Fibroblast of lung (primary cell): ENCODE results near the gene ZGLP1. TPM values are rescaled to one million over a fixed set of nuclear protein-coding genes. Genes with fewer than 3 reads are reported as not detected.
A peak's percentile ranks its signal among the peaks of the same experiment; 100 is the strongest.
"Not testable (repeated sequence)": the region's sequence is repeated elsewhere in the genome, so short reads cannot be mapped to it uniquely, and the experiment has no call there.

Experiments used
- DNase-seq, 2 donors: peaks; one replicate each; pipeline versions ENCODE4 v3.0.0 to v3.0.0-alpha.2; 2010; ENCODE audit warnings: low read depth in 2 of 2
- H2AFZ ChIP-seq: 2 replicates; pipeline ENCODE4 v1.5.1; 2012; ENCODE audit warnings: low read length, control low read depth, inconsistent platforms
- H3K27ac ChIP-seq: 2 replicates; pipeline ENCODE4 v1.5.1; 2011; ENCODE audit warnings: low read length, control low read depth; ENCODE audit not compliant: insufficient read depth
- H3K27me3 ChIP-seq: 2 replicates; pipeline ENCODE4 v1.5.1; 2011; ENCODE audit warnings: mild to moderate bottlenecking, low read length; ENCODE audit not compliant: control insufficient read depth, insufficient read depth
- H3K36me3 ChIP-seq: 2 replicates; pipeline ENCODE4 v1.5.1; 2011; ENCODE audit warnings: low read length; ENCODE audit not compliant: control insufficient read depth, insufficient read depth
- H3K4me1 ChIP-seq: 2 replicates; pipeline ENCODE4 v1.5.1; 2011; ENCODE audit warnings: low read length; ENCODE audit not compliant: control insufficient read depth, insufficient read depth; ENCODE audit errors: extremely low read depth
- H3K4me2 ChIP-seq: 2 replicates; pipeline ENCODE4 v1.5.1; 2011; ENCODE audit warnings: low read length, control low read depth; ENCODE audit not compliant: insufficient read depth; ENCODE audit errors: extremely low read depth
- H3K4me3 ChIP-seq, 4 experiments: fragments of 200-600 bp in 1 of 4; sonication (generic) in 1 of 4; replicated peaks in 1 of 4; 2 replicates each; pipeline ENCODE4 v1.5.1; 2011 to 2016; ENCODE audit warnings: low read length in 4 of 4, low read depth in 3 of 4, mild to moderate bottlenecking in 3 of 4, control low read depth in 2 of 4, inconsistent platforms in 1 of 4, mixed read lengths in 1 of 4; ENCODE audit not compliant: insufficient read depth in 1 of 4; ENCODE audit errors: control extremely low read depth in 1 of 4
- H3K79me2 ChIP-seq: 2 replicates; pipeline ENCODE4 v1.5.1; 2012; ENCODE audit warnings: mild to moderate bottlenecking, low read length, inconsistent platforms; ENCODE audit not compliant: control insufficient read depth, insufficient read depth
- H3K9ac ChIP-seq: 2 replicates; pipeline ENCODE4 v1.5.1; 2011; ENCODE audit warnings: mild to moderate bottlenecking, low read length, control low read depth; ENCODE audit not compliant: insufficient read depth
- H3K9me3 ChIP-seq: 2 replicates; pipeline ENCODE4 v1.5.1; 2012; ENCODE audit warnings: low read depth, low read length; ENCODE audit not compliant: control insufficient read depth, insufficient read depth
- H4K20me1 ChIP-seq: 2 replicates; pipeline ENCODE4 v1.5.1; 2011; ENCODE audit warnings: low read length; ENCODE audit not compliant: control insufficient read depth, insufficient read depth; ENCODE audit errors: extremely low read depth
- EZH2 ChIP-seq: IDR thresholded peaks from 2 replicates; pipeline ENCODE4 v1.5.1; 2012; ENCODE audit warnings: low read length, control low read depth, mild to moderate bottlenecking; ENCODE audit errors: missing control alignments
- polyA plus RNA-seq, 2 donors: library from polyadenylated mRNA; depleted of rRNA in 1 of 2; stranded (reverse) in 1 of 2; unstranded in 1 of 2; fragments of >200 nt; gene quantifications; 2 replicates each; pipeline ENCODE4 v1.2.1, GENCODE V29; 2011 to 2012; ENCODE audit warnings: missing spikeins in 1 of 2
- total RNA-seq: library from RNA; depleted of rRNA; stranded (reverse); fragments of >200 nt; gene quantifications from 2 replicates; pipeline ENCODE4 v1.2.1, GENCODE V29; 2014
- TF ChIP-seq, protein P1 (sequence below), 2 donors: IDR thresholded peaks in 1 of 2; conservative IDR thresholded peaks in 1 of 2; 1 replicate in 1 of 2; 2 replicates in 1 of 2; pipeline ENCODE4 v1.5.1; 2011 to 2012; ENCODE audit warnings: low read length in 2 of 2, control low read depth in 1 of 2, inconsistent platforms in 1 of 2, low read depth in 1 of 2, mild to moderate bottlenecking in 1 of 2

ZGLP1 gene
- total and polyA plus RNA-seq, 2 donors (not counting 1 experiment from before 2014, with no cell fraction given): 0.35 to 0.66 TPM

DNA sequence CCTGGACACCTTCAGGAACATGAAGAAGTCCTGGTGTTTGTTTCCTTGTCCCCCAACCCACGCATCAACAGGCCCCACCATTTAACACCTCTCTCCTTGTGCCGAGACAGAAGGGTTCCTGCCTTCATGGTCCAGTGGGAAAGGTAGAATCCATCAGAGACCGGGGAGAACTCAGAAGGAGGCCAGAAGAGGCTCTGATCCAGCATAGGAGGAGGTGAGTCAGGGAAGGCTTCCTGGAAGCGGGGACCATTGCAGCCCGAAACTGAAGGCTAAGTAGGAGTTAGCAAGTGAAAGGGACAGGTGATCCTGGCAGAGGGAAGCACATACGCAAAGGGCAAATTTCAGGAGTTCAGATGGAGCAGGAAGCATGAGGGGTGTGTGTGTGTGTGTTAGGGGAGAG is 29.3 kb upstream of the ZGLP1 start:
- Histone ChIP-seq H3K27me3 (no peaks in the 10 kb centered on the region), H3K4me1 (peaks cover 6% of the 10 kb centered on the region), H3K27ac (no peak overlapping the region), H3K9ac (no peak overlapping the region), H3K4me3 (no peak overlapping the region), H3K9me3 (no peaks in the 10 kb centered on the region), H3K36me3 (no peaks in the 10 kb centered on the region), H2AFZ (no peak overlapping the region), H3K4me2 (no peak overlapping the region), H4K20me1 (no peaks in the 10 kb centered on the region), H3K79me2 (no peaks in the 10 kb centered on the region)
- TF ChIP-seq, protein P1, sequence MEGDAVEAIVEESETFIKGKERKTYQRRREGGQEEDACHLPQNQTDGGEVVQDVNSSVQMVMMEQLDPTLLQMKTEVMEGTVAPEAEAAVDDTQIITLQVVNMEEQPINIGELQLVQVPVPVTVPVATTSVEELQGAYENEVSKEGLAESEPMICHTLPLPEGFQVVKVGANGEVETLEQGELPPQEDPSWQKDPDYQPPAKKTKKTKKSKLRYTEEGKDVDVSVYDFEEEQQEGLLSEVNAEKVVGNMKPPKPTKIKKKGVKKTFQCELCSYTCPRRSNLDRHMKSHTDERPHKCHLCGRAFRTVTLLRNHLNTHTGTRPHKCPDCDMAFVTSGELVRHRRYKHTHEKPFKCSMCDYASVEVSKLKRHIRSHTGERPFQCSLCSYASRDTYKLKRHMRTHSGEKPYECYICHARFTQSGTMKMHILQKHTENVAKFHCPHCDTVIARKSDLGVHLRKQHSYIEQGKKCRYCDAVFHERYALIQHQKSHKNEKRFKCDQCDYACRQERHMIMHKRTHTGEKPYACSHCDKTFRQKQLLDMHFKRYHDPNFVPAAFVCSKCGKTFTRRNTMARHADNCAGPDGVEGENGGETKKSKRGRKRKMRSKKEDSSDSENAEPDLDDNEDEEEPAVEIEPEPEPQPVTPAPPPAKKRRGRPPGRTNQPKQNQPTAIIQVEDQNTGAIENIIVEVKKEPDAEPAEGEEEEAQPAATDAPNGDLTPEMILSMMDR (conservative IDR thresholded peaks at IDR 0.05 in 1 of 2, IDR thresholded peaks at IDR 0.05 in 1 of 2; ENCODE audit: low read depth in 1 of 2, low read length in 2 of 2): no peak
- TF ChIP-seq EZH2: no peak
- DNase-seq: no peak

DNA sequence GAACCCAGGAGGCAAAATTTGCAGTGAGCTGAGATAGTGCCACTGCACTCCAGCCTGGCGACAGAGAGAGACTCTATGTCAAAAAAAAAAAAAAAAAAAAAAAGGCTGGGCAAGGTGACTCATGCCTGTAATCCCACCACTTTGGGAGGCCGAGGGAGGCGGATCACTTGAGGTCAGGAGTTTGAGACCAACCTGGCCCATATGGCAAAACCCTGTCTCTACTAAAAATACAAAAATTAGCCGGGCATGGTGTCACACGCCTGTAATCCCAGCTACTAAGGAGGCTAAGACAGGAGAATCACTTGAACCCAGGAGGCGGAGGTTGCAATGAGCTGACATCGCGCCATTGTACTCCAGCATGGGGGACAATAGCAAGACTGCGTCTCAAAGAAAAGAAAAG is 27.1 kb upstream of the ZGLP1 start:
- H2AFZ ChIP-seq, H3K9ac ChIP-seq, H3K36me3 ChIP-seq, H3K27me3 ChIP-seq, H3K9me3 ChIP-seq, DNase-seq, H3K27ac ChIP-seq, H3K4me3 ChIP-seq, H3K4me2 ChIP-seq, H4K20me1 ChIP-seq: not testable (repeated sequence)
- Histone ChIP-seq H3K79me2 (peaks cover 13% of the 10 kb centered on the region), H3K4me1 (peaks cover 13% of the 10 kb centered on the region)

DNA sequence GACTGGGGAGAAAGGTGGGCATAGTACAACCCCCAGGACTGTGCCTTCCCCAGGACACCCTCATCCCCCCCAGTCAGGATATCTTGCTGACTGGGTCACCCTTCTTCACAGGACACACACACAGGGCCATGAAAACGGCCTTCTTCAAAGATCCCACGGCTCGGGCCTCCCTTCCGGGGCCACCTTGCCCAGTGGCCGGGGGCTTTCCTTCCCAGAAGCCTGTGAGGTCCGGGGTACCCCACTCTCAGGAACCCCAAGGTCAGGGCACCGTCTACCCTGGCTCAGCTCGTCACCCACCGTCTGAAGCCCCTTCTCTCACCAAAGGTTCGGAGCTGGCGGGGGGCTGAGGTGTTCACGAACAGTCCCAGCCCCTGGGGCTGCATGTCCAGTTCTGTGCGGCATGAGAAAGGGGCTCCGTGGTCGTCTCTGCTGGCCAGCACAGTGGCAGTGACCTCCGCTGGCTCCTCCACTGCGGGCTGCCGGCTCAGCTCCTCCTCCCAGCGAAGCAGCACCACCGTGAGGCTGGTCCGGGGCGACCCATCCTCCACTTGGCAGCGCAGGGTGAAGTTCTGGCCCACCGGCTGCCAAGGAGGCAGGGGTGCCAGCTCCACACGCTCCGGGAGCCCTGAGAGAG is 25.9 kb upstream of the ZGLP1 start:
- H2AFZ ChIP-seq: no peak overlapping the region
- no peak overlapping the region for H3K9ac ChIP-seq
- H3K4me2 ChIP-seq: no peak overlapping the region
- H3K27me3 ChIP-seq: no peaks in the 10 kb centered on the region
- H3K4me1 ChIP-seq: peaks cover 13% of the 10 kb centered on the region
- DNase-seq: no peak
- no peak for TF ChIP-seq EZH2
- TF ChIP-seq, protein P1 (conservative IDR thresholded peaks at IDR 0.05 in 1 of 2, IDR thresholded peaks at IDR 0.05 in 1 of 2; ENCODE audit: low read depth in 1 of 2, low read length in 2 of 2): no peak
- peak overlapping the region in 1 of 4 experiments; percentile 85 for H3K4me3 ChIP-seq
- no peaks in the 10 kb centered on the region for H4K20me1 ChIP-seq
- no peak overlapping the region for H3K27ac ChIP-seq
- H3K79me2 ChIP-seq: peaks cover 19% of the 10 kb centered on the region
- H3K9me3 ChIP-seq: no peaks in the 10 kb centered on the region
- peaks cover 2% of the 10 kb centered on the region for H3K36me3 ChIP-seq
